Testis (tissue), 3 donors: Measurements from ENCODE around the gene RHOV. TPM values are rescaled to one million over a fixed set of nuclear protein-coding genes. Genes with fewer than 3 reads are reported as not detected.
A peak's percentile ranks its signal among the peaks of the same experiment; 100 is the strongest.

Experiments
- DNase-seq: peaks from one replicate; pipeline ENCODE4 v3.0.0-alpha.2; 2019
- H3K27ac ChIP-seq, 2 donors: fragments of 200-600 bp; sonication (generic); one replicate each; pipeline ENCODE4 v1.5.1; 2019
- H3K27me3 ChIP-seq: fragments of 200-600 bp; sonication (generic); one replicate; pipeline ENCODE4 v1.5.1; 2019
- H3K36me3 ChIP-seq: fragments of 200-600 bp; sonication (generic); one replicate; pipeline ENCODE4 v1.5.1; 2017; ENCODE audit warnings: low read depth; ENCODE audit errors: missing control alignments
- H3K4me1 ChIP-seq: fragments of 200-600 bp; sonication (generic); one replicate; pipeline ENCODE4 v1.5.1; 2019
- H3K4me3 ChIP-seq, 2 donors: fragments of 200-600 bp; sonication (generic); one replicate each; pipeline ENCODE4 v1.5.1; 2017 to 2019
- H3K9me3 ChIP-seq: fragments of 200-600 bp; sonication (generic); one replicate; pipeline ENCODE4 v1.5.1; 2017
- CTCF ChIP-seq, 3 experiments: fragments of 450-650 bp in 2 of 3; fragments of 200-600 bp in 1 of 3; sonication (generic) in 1 of 3; IDR thresholded peaks; one replicate each; pipeline ENCODE4 v1.5.1; 2016 to 2019; ENCODE audit warnings: antibody characterized with exemption in 3 of 3, mild to moderate bottlenecking in 2 of 3, moderate library complexity in 1 of 3
- POLR2A ChIP-seq: fragments of 450-650 bp; IDR thresholded peaks from one replicate; pipeline ENCODE4 v1.6.1; 2017; ENCODE audit warnings: antibody characterized with exemption, mild to moderate bottlenecking, moderate library complexity
- whole genome bisulfite sequencing, 2 donors: methylation state at CpG; one replicate each; pipeline ENCODE4 v1.1.5; 2018; 5-methylcytosine and 5-hydroxymethylcytosine counted together
- intact Hi-C: fragments of 100-400 bp; cut with DNase I; formaldehyde crosslinking; loops from one replicate; pipeline ENCODE4 v1.15.1; 2023; ENCODE audit warnings: low total_unique reads
- polyA plus RNA-seq: library from polyadenylated mRNA; stranded (reverse); fragments of 350-450 nt; fragmentation: Illumina TruSeq; extraction: RNeasy Lipid Tissue Mini Kit (QIAGEN cat#74804); gene quantifications from one replicate; pipeline ENCODE4 v1.2.3, GENCODE V29; 2014; ENCODE audit warnings: low read depth, low replicate concordance; ENCODE audit not compliant: insufficient read depth
- total RNA-seq, 2 donors: library from RNA; depleted of rRNA; stranded (reverse); fragments of >200 nt; gene quantifications; one replicate each; pipeline ENCODE4 v1.2.3, GENCODE V29; 2016

The RHOV gene
- total and polyA plus RNA-seq, 3 donors from 2014 or later = 0.24 to 0.91 (median 0.50) TPM

GRCh38 chr15:40850576-40851112, 23.4 kb downstream of the RHOV start:
- Histone ChIP-seq H3K36me3 (no peaks in the 10 kb centered on the region), H3K27me3 (no peaks in the 10 kb centered on the region), H3K9me3 (no peaks in the 10 kb centered on the region), H3K27ac (no peak overlapping the region), H3K4me3 (no peak overlapping the region), H3K4me1 (no peaks in the 10 kb centered on the region)
- no peak for DNase-seq
- TF ChIP-seq POLR2A (no peak), CTCF (IDR thresholded peaks at IDR 0.05) (no peak)
- intact Hi-C loops = no loop called here
- 84 to 93% methylated on average over 8 of the region's 8 CpGs for WGBS, 2 donors

DNA sequence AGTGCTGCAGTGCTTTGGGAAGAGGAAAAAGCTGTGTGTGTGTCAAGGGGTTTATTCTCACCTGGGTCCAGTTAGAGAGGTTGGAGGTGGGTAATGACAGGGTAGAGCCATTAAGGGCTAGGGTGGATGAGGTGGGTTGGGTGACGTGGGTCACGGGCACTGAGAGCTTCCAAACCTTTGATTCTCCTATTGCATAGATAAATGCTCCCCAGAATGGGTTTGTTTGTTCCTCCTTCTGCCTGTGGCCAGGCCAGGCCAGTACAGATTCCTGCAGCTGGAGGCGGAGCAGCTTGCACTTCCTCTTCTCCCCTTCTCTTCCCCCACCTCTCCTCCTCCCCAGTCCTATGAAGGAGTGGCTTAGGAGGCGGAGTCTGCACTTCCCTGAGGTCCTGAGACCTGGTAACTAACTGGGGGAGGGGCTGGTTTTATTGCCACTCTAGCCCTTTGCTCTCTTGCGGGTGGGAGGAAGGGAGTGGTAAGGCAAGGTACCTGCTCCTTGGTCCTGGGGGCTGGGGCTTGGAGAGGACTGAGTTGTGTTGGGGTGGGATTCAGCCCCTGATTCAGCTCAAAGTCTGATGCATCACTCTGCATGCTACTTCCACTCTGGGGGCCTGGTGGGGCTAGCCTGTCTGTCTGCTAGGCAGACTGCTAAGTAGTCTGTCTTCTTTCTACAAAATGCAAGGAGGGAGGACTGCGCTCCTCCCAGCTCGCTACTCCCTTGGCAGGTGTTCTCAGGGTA, 26.6 kb downstream of the RHOV start:
- no peak overlapping the region for H3K4me3 ChIP-seq
- H3K9me3 ChIP-seq = no peaks in the 10 kb centered on the region
- H3K27ac ChIP-seq = no peak overlapping the region
- DNase-seq = peak; percentile 27
- H3K4me1 ChIP-seq = peaks cover 8% of the 10 kb centered on the region
- no peak for TF ChIP-seq CTCF (IDR thresholded peaks at IDR 0.05)
- TF ChIP-seq POLR2A = no peak
- no peaks in the 10 kb centered on the region for H3K36me3 ChIP-seq
- no peaks in the 10 kb centered on the region for H3K27me3 ChIP-seq
- intact Hi-C loops = no loop called here
- WGBS, 2 donors = 81 to 88% methylated on average over 7 of the region's 7 CpGs

DNA sequence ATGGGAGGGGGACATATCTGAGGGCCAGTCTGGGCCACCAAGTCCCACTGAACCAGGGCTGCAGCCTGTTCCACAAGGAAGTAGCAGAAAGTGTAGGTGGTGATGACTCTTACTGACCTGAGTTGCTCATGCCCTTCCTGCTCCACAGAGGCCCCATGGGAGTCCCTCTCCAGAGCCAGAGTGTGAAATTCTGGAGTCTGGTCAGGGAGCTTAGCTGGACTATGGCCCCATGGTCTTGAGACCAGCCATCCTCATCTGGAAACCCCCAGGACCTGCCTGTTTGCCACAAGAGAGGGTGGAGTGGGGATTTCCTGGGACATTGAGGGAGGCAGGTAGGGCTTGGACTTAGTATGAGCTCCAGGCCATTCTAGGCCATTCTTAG, 27.2 kb downstream of the RHOV start:
- Histone ChIP-seq H3K4me1 (peaks cover 8% of the 10 kb centered on the region), H3K4me3 (no peak overlapping the region), H3K27ac (no peak overlapping the region), H3K27me3 (no peaks in the 10 kb centered on the region), H3K36me3 (no peaks in the 10 kb centered on the region), H3K9me3 (no peaks in the 10 kb centered on the region)
- no peak for DNase-seq
- intact Hi-C loops = no loop called here
- TF ChIP-seq CTCF (IDR thresholded peaks at IDR 0.05) (no peak), POLR2A (no peak)

DNA sequence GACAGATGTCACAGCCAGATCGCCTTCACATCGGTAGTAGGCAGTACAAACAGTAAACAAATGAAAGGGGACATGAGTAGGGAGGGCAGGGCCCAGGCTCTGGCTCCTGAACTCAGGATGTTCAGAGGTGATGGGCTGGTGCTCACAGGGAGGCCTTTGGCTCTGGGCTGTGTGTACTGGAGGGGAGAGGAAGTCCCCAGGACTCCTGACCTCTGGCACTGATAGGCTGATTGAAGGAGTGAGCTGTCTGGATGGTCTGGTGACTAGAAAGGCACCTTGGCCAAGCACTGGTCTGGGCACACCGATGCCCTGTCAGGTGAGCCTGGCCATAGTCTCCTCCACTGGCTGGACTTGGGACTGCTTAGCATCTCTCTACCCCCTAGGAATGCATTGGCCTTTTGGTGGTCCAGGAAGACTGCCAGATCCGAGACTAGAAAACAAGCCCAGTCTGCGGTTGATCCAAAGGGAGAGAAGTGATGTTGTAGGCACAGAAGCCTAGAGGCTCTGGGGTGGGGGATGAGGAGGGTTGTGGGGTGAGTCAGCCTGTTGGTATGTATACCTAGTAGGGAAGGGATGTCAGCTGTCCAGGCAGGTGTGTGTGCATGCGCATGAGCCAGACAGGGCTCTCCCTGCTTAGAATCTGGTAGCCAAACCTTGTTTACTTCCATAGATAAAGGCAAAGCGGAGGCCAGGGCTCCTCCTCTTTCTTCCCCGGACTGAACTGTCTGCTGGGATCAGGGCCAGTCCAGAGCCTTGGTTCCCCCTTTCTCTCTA, 28.3 kb downstream of the RHOV start:
- TF ChIP-seq POLR2A = no peak
- TF ChIP-seq CTCF (IDR thresholded peaks at IDR 0.05) = no peak
- no peak overlapping the region for H3K27ac ChIP-seq
- H3K4me3 ChIP-seq = no peak overlapping the region
- WGBS, 2 donors = 77 to 88% methylated on average over 7 to 8 of the region's 8 CpGs
- intact Hi-C loops = no loop called here
- H3K36me3 ChIP-seq = no peaks in the 10 kb centered on the region
- peaks cover 8% of the 10 kb centered on the region for H3K4me1 ChIP-seq
- no peaks in the 10 kb centered on the region for H3K9me3 ChIP-seq
- no peaks in the 10 kb centered on the region for H3K27me3 ChIP-seq
- no peak for DNase-seq
